ENCODE measurements around the gene VTCN1.
"Not testable (repeated sequence)": the region's sequence is repeated elsewhere in the genome, so short reads cannot be mapped to it uniquely, and the experiment has no call there.

VTCN1 gene

GRCh38 chr1:117161887-117162286 lies 48.8 kb downstream of the VTCN1 start:
- DNase-seq = no peak

DNA sequence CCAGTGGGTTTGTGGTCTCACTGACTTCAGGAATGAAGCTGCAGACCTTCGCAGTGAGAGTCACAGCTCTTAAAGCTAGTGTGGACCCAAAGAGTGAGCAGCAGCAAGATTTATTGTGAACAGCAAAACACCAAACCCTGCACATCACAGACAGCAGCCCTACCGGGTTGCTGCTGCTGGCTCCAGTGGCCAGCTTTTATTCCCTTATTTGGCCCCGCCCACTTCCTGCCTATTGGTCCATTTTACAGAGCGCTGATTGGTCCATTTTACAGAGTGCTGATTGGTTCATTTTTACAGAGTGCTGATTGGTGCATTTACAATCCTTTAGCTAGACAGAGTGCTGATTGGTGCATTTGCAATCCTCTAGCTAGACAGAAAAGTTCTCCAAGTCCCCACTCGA lies 59.4 kb downstream of the VTCN1 start:
- DNase-seq = not testable (repeated sequence)

DNA sequence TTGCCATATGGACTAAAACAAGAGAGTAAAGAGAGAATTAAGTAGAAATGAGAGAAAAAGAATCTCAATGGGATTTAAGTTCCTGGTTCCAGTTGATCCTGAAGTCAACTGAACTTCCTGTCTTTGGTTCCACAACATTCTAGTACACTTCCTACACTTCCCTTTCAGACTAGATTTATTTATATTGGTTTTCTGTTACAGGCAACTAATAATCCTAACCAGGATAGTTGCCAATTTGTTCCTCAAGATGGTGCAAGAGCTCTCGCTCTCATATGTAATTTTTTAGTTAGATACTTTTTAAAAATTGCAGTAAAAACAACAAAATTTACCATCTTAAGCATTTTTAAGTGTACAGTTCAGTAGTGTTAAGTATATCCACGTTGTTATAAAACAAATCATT lies 60.4 kb downstream of the VTCN1 start:
- no peak for DNase-seq

GRCh38 chr1:117147856-117148588 lies 62.7 kb downstream of the VTCN1 start:
- no peak for DNase-seq

DNA sequence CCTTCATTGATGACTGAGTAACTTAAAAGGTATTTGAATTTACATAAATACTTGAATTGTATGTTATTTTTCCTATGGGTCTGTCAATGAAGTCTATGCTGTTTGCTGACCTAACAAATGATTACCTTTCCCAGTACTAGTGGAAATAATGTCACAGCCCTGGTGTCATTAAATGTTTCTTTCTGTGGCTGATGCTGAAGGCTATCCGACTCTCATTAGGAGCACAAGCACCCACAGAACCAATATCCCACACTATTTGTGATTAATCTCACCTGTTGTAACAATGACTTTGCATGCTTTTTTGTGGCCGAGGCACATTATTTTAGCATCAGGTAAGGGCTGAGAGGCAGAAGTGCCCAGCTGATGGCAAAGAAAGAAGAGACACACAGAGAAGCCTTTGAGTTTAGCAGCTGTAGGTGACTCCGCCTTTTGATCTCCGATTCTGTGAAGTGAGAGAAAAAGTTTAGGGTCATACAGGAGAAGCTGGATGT lies 63.3 kb downstream of the VTCN1 start:
- no peak for DNase-seq

GRCh38 chr1:117146575-117147340 lies 64.0 kb downstream of the VTCN1 start:
- DNase-seq = no peak

GRCh38 chr1:117146072-117146471 lies 64.7 kb downstream of the VTCN1 start:
- no peak for DNase-seq

- no peak for DNase-seq
Observed at GRCh38 chr1:117143871-117144270, 66.9 kb downstream of the VTCN1 start.

DNA sequence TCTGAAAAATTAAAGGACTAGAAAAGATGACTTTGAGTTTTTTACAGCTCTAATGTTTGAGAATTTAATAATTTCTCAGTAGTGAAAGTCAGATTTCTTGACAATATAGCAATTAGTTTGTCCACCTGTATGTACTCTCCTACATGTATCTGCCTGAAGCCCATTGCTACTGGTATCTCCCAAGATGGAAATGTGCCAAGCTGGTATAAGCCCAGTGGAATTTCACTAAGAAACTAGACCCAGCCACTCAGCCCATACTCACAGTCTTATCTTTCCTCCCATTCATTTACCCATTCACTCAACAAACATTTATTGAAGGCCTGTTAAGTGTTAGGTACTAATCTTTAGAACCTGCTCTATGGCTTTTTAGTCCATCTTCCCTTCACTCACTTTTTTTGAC lies 67.6 kb downstream of the VTCN1 start:
- DNase-seq = no peak

DNA sequence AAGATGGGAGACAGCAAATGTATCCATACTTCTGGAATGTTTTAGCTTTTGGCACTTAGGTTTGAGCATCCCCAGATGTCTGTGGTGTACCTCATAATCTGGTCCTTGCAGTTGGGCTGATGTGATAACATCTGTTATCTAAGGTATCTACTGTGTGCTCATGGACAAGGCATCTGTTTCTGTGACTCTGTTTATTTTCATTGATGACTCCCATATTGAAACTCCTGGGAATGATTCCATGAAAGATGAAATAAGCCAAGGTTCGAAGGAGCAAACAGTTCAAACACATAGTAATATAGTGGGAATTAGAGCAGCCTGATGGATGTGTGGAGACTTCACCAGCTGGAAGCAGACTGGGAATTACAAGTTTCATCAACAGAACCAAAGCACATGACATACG lies 68.5 kb downstream of the VTCN1 start:
- no peak for DNase-seq

GRCh38 chr1:117138561-117138960 lies 72.2 kb downstream of the VTCN1 start:
- DNase-seq = no peak

DNA sequence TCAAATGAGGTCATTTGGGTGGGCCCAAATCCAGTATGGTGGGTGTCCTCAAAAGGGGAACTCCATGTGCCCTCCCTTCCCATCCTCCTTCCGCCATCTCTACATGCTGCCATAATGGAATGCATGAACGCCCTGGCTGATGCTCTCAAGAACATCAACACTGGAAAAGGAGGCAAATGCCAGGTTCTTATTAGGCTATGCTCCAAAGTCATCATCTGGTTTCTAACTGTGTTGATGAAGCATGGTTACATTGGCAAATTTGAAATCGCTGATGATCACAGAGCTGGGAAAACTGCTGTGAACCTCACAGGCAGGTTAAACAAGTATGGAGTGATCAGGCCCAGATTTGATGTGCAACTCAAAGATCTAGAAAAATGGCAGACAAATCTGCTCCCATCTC lies 72.6 kb downstream of the VTCN1 start:
- DNase-seq = no peak

DNA sequence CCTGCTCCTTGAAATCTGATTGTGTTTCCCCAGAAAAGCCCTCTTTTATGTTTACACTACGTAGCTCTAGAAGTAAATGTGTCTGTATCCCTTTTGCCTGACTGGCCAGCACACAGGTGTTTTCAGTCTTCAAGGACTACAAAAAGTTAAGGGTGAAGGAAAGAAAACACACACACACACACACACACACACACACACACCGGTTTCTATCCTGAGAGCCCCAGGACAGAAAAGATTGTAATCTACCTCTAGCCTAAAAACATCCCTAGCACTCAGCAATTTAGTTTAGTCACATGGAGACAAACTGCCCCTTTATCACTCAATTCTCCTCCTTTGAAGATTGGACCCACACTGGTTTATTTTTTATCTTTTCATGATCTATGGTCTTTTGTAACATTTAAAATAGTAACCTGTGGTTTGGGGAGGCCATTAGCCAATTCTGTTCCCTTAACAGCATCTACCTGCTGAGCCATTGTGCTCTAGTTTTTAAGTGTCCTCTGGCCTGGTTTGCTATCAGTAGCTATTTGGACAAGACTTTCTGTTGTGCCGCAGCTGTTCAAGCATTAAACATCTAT lies 73.4 kb downstream of the VTCN1 start:
- no peak for DNase-seq

DNA sequence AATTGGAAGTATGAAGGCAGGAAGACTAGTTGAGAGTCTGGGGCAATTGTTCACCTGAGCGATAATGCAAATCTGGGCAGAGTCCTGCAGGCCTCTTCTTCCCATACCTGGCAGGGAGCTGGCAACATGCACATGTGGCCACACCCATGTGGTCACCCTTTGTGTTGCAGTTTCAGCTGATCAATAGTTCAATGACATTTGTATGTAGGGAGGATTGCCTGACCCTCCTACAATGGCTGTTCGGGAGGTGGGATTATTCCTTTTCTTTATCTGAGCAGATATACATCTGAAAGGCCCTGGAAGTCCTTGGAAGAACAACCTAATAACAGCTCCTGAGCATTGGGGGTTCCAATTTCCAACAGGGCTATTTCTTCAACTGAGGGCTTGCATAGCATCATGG lies 74.0 kb downstream of the VTCN1 start:
- no peak for DNase-seq

DNA sequence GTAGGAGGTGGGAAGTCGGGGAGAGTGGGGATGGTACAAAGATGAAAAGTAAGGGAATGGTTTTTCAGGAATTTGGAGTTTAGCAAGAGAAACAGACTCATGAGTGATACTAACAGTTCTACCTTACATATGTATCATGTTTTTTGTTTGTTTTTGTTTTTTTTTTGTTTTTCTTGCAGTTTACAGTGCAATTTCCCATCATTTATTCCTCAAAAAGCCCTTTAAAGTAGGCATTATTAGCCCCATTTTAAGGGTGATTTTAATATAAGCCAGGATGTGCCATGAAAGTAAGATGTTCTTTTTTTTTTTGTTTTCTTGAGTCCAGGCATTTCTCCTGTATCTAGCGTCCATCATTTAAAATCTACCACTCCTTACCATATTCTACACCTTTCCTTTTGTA lies 75.4 kb downstream of the VTCN1 start:
- DNase-seq = no peak

DNA sequence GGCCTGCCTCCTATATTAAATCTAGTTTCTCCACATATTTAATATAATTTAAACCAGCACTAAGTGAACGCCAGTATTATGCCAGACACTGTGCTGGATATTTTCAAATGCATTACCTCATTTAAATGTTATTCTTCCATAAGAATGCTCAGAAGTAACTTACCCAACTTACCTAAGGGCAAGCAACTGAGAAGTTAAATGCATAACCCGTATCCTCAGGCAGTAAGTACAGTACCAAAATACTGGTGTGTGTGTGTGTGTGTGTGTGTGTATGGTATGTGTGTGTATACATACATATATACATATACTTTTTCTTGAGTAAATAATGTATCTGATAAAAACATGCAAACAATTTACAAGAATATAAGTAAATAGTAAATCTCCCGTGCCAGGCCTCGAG lies 80.2 kb downstream of the VTCN1 start:
- no peak for DNase-seq

GRCh38 chr1:117128323-117129079 lies 82.2 kb downstream of the VTCN1 start:
- DNase-seq = peak; percentile 29

GRCh38 chr1:117127795-117128194 lies 82.9 kb downstream of the VTCN1 start:
- no peak for DNase-seq

DNA sequence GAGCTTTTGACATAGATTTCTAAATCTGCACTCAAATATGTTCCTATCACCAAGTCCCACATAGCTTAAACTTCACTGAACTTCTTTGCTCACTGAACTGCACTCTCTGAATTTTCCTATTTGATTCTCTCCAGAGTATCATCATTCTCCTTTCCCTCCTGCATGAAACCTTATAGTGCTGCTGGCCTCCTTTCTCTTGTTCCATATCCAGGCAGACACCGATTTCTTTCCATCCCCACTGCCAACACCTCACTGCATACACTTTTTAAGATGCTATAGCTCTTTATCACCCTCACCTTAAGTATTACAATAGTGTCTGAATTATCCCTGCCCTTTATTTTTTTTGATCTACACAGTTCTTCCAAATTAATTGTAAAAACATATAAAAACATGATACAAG lies 86.1 kb downstream of the VTCN1 start:
- no peak for DNase-seq

DNA sequence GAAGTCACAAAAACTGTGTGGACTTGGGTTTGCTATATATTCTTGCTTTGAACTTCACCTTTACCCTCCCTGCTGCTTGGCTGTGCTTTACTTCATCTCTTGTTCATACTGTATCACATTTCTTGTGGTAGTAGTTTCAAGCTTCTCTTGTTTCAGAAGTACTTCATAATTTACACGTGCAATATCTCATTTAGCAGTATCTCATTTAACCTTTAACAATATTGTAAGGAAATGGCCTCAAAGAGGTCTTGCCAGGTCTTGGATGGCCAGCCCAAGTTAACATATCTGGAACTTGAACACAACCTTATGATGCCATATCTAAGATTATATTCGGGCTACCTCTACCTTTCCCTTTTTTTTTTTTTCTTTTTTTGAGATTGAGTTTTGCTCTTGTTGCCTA lies 87.5 kb downstream of the VTCN1 start:
- no peak for DNase-seq

DNA sequence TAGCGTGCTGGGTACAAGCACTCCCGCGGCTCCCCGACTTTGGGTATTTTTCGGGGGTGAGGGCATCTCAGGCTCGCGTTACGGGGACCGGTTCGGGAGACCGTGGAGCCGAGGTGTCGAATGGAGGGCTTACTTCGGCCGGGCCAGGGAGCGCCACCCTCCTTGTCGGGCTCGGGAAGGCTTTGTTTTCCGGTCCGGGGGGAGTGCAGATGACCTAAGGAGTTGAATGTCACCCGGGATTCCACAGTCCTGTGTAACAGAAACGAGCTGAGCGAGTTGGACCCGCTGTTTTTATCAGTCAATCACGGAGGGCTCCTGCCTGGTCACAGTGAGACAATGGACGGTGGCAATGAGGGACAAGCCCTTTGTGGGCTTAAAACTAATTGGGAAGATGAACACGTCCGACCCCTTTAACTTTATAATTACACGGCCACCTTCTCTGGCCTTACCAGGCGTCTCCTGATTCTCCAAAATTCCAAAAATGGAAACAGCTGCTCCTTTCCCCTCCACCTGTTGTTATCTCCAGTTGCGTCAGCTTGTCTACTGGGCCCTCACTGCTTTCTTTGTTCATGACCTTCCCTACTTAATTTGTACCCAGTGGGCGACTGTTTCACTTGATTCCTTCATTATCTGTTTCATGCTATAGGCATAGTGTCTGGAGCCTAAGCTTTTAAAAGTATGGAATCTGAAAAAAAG lies 88.2 kb downstream of the VTCN1 start:
- no peak for DNase-seq

DNA sequence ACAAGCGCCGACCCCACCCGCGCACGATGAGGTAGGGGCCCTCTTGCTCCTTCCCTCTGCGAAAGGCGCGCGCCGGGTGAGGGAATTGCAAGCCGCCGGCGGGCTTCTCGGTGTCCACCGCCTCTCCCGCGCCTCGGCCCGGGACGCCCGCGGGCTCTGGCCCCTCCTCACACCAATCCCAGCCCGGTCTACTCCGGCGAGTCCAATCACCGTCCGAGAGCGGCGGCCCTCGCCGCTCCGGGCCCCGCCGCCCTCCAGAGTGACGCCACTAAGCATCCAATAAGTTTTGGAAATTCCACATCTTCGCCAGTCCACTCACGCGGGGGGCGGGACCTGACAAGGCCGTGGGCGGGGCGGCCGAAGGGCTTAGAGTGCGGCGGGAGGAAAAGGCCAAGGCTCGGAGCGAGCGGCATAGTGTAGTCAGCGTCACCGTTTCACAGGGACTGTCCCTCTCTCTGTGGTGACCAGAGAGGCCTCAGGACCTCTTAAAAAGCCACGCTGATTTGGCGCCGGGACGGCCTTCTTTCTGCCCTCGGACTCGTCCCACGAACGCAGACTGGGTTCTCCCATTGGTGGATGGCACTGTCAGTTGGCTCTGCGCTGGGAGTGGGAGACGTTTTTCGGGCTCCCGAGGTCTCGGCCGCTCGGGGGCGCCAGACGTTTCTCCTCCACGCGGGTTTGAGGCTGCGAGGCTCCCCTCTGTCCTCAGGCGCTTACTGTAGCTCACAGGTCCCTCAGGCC lies 89.0 kb downstream of the VTCN1 start, which contains the start of gene TRIM45:
TRIM45 (minus strand) TSS at position 161 of the 741 bp plus-strand sequence. CDS start 548 bp downstream, outside the sequence.
- peak; percentile 91 for DNase-seq
